ENCODE data around the gene MAML3.

The MAML3 gene

DNA sequence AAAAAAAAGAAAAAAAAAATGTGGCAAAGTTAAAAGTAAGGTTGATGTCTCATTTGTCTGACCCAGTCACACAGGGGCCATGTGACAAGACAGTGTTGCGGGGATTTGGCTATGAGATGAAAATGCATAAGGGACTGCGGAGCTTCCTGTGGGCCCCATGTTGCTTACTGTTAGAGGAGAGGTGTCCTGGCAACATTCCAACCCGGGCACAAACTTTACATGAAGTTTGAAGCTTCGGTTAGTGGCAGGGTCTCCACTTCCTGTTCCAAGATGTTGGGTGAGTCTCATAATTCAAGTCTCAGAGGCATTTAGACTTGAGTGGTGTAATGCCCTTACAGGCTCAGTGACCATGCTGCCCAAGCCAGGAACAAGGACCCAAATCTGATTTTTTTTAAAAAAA is 111.3 kb downstream of the MAML3 start:
- no peak for DNase-seq

GRCh38 chr4:140038031-140038533 is 115.9 kb downstream of the MAML3 start:
- peak; percentile 41 for DNase-seq

DNA sequence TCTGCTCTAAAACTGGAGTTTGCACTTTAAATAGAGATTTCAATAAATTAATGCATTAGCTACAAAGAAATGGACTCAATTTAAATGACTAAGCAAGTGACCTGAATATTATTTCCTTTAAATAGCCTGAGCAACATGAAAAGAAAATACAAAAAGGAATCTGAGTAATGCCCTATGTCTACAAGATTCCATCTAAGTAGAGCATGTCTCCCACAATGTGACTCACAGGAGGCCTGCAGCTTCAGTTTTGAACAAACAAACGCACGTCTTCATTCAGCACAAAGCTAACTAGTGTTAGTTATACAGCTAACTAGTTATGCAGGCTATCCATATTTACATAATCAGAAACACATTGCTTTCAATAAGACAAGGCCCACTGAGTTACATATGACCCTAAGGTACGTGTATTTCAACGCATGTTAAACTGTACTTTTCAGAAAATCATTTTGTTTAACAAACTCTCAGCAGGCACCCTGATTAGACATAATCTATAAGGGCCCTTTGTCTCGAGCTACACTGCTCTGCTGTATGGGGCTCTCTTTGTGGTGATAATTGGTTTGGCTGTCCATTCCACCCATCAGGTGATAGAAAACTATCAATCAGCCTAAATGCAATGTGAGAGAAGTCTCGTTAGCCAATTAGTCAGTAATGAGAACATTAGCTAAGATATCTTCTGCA is 116.5 kb downstream of the MAML3 start:
- DNase-seq: peak; percentile 88

GRCh38 chr4:140031706-140032105 is 122.3 kb downstream of the MAML3 start:
- no peak for DNase-seq

- no peak for DNase-seq
Measured at GRCh38 chr4:140031061-140031460, 122.9 kb downstream of the MAML3 start.

DNA sequence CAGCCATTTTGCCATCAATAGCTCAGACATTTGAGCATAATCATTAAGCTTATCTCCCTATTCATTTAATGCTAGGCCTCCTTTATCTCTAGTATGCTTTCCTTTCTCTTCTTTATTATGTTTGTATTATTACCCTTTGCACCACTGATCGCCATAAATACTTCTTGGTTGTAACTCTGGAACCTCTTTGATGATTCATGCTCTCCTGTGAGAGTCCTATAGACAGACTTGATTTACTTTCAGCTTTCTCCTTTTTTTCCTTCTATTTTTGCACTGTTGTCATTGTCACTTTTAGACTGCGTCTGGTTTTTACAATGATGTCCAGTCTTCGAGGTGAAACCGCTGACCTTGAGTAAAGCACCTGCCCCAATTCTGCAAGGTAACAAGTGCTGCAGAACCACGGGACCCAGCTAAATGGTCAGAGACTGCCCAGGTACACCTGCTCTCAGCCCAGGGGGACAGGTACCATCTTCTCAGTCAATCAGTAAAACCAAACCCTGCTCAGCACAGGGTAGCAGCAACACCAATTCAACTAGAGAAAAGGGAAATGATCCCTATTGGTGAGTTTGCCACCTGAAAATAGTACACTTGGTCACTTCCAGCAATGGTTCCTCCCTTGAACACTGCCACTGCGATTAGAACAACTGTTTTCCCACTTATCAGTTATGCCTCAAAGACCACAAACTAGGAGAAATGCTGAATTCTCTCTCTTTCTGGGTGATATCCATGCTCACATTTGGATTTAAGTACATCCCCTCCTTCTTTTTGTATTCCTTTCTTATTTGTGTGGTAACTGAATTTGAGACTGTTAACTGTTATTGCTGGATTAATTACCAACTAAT is 125.1 kb downstream of the MAML3 start:
- DNase-seq: no peak

- DNase-seq: no peak
Measured at GRCh38 chr4:140028101-140028500, 125.9 kb downstream of the MAML3 start.

DNA sequence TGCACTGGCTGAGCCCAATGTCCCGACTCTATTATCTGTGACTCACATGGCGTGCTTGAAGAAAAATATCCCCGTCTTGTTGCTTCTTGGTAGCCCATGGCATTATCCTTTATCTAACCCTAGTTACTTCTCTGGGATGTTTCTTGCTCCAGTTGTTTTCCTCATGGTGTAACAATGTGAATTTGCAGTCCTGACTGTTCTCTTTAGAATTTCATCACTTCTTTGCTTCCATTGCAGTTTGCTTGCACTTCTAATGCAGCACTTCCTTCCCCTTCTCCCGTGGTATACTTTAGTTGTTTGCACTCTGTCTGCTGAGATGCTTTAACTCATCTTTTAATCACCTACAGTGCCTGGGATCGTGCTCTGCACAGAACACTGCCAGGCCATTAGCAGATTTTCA is 126.9 kb downstream of the MAML3 start:
- no peak for DNase-seq

DNA sequence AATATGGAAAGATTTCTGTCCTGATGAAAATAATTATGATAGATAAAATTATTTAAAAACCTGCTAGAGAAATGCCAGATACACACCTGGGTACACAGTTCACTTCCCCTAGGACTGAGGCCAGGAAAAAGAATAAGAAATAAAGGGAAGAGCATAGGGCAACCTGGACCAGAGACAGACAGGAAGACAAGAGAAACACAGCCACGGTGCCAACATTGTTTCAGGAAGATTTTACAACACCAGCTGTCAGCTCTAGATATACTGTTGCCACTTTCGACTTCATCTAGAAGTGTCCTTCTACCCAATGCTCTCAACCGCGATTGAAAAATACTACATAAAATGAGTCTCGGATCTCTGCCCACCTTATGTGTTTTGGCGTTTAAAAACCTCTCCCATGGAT is 128.5 kb downstream of the MAML3 start:
- no peak for DNase-seq

DNA sequence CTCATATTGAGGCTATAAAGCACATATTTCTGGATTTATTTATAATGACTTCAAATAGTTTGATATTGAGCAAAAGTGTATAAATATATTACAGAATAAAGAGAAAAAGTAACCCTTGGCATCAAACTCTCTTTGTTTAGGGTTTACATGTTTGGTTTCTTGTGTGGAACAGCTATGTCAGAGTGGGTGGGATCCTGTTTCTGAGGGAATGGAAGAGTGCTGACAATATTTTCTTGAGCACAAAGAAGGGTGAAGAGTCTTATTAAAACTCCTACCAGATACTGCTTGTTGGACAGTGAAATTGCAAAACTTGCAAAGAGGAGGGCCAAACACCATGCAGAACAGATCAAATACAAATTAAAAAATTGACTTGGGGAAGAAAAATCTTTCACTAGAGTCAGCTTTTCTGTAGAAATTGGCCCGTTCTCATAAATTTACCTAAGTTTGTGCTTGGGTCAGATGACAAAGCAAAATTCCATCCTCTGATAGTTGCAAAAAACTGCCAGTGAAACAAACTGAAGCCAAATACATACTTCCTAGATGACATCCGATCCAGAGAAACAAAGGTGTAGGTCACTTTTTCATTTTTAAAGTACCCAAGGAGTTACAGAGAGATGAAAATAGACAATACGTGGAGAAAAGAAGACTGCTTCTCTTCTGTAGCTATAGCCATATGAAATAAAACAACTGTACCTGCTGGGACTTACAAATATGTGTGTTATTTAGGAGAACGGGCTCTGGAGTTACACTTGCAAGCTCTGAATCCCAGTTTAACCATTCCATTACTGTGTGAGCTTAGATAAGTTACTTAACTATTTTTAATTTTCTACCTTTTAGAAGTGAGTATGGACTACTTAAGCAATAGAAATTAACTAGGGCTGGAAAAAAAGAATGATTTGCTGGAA is 133.3 kb downstream of the MAML3 start:
- DNase-seq: no peak

DNA sequence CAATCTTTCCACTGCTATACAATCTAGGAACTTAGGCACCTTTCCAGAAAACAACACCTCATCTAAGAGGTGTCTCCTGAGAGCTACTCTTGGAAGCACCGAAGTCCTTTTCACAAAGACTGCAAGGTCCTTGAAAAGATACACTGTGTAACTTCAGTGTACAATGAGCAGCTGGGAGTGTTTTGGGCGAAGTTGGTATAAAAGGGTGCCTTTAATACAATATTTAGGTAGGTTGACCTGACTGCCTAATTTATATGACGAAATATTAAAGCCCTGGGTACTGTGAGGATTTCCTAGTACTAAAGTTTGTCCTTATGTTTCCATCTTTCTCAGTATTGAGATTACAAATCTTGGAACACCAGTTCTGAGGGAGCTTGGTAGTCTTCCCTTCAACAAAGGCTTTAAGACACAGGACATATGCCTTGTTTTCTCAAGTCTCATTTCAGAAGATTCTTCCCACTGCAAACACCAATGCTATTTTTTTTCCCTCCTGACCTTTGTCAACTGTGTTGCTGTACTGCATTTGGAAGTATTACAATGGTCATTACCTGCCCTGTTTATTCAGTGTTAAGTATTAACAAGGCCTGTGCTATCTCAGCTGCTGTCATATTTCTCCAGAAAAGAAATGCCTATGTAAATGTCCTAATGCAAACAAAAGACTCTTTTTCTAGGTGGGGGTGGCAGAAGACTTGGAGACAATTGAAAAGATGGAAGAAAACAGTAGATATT is 134.2 kb downstream of the MAML3 start:
- DNase-seq: no peak

DNA sequence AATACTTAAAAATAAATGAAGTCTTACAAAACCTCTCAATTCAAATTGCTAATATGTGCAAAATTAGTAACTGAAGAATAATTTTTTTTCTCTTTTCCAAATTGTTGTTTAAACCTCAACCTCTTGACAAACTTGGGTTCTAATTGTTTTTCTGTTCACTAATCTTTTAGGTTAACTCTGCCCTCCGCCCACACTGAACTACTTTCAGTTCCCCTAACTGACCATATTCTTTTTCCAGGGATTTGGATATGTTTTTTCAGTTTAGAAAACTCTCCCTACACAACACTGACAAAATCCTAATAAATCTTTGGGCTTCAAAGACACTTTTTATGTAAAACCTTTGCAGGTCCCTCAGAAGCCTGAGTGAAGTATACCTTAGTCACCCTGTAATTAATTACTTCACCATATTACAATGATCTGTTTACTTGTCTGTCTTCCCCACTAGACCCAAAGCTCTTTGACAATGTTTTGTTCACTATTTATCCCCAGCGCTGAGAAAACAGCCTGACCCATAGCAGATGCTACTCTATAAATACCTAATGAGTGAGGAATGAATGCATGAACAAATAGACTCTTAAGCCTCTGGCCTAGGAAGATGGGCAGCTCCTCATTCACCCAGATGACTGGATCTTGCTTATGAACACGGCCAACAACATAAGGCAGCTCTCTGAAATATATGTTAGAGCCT is 134.9 kb downstream of the MAML3 start:
- no peak for DNase-seq

DNA sequence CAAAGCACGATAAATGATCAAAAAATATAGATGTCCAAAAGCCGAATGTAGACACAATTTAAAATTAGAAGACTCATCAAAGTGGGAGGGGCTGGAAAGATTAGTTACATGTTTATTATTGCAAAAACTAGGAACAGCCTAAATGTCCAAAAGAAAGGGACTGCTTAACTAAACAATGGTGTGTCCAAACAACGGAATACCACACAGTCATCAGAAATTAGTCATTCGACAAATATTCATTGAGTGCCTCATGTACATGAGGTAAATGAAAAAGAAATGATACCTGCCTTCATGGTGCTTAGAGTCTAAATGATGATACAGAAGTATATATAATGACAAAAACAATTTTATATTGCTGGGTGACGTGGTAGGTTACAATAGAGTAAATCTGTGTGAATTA is 139.7 kb downstream of the MAML3 start:
- DNase-seq: no peak

DNA sequence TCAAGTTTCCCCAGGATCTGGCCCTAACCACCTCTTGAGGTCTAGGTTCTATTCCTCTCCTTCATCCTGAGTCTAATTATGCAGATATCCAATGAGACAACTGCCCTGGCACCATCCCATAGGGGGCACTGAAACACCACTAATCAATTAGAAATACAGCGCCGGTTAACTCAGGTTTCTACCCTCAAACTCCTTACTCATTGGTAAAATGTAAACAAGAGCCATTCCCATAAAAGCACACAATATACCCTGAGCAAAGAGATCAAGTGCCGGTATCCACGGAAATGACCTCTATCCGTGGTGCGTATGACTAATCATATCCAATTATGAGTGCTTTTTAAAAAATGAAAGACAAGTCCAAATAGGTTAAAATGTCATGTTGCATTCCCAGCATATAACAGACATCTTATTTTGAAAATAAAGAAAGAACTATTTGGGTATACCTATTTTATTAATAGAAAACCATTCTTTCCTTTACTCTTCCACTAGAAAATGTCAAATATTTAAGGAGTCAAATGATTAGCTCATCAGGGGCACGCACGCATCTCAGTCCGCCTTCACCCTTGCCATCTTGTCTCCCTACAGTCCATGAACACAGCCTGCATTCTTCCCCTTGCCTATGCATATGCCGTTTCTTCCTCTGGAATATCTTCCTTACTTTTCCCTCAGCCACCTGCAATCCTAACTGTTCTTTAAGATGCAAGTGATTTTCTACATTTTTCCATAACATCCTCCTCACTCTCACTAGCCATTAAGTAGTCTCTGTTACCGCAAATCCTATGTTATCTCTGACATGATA is 141.1 kb downstream of the MAML3 start:
- peak; percentile 61 for DNase-seq

- no peak for DNase-seq
Measured at GRCh38 chr4:140005699-140006098, 148.3 kb downstream of the MAML3 start.

- no peak for DNase-seq
Measured at GRCh38 chr4:140004922-140005627, 148.9 kb downstream of the MAML3 start.

GRCh38 chr4:140004549-140004895 is 149.5 kb downstream of the MAML3 start:
- DNase-seq: peak; percentile 58

GRCh38 chr4:140003876-140004548 is 150.0 kb downstream of the MAML3 start:
- DNase-seq: no peak

- no peak for DNase-seq
Measured at GRCh38 chr4:140000232-140000631, 153.8 kb downstream of the MAML3 start.
